Raji (cell line): Measurements from ENCODE around the gene PLEKHF1.

Experiments
- POLR2A ChIP-seq: IDR thresholded peaks from 2 replicates; pipeline ENCODE4 v1.6.1; 2011; ENCODE audit warnings: low read depth, low read length, control low read depth; ENCODE audit not compliant: insufficient read depth

Gene PLEKHF1

DNA sequence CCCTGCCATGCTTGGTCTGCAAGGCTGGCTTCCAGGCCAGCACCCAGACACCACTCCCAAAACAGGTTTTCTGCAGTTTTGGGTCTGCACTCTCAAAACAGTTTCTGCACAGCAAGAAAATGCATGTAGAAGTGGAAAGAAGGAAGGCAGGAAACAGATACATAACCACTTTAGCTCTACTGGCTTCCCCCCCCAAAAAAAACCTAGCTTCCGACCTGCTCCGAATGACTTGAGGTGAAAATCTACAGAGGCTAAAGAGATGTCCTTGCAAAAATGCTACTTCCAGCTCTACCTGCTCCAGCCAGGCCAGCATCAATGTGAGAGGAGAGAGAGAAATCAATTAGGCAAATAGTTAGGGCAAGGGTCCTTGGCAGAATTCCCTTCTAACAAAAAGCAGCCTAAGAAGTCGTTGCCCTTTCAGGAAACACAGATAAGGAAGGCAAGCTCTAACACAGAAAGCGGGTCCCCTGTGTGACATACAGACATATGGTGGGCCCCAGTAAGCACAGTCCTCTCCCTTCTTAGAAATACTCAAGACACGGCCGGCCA is 46.4 kb downstream of the PLEKHF1 start:
- TF ChIP-seq POLR2A = no peak

DNA sequence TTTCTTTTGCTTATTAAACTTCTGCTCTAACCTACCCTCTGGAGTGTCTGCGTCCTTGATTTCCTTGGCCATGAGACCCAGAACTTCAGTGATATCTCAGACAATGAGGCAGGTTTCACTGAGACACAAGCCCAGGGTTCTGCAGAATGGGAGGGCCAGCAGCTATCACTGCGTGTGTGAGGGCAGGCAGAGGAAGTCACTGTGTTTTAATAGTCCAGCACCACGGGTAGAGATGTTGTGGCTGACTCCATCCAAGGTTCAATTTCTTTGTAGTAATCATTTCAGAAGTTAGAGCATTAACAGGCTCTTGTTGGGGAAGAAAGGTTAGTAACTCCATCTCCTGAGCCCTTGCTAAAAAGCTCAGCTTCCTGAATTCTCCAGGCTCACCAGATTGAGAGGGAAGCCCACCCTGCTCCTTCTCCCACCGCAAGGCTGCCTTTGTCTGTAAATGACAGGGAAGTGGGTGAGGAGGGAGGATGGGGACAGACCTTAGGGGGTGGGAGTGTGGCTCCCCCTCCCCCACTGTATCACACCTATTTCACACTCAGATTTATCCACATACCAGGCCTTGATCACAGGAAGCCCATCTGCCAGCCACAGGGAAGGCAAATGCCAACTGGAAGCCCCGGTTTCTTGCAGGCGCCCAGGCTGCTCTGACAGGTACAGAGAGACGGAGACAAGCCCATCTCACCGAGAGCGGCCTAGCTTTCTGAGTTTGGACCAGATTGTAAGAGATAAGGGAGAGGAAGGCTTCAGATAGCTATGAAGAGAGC is 47.7 kb downstream of the PLEKHF1 start:
- TF ChIP-seq POLR2A = no peak

DNA sequence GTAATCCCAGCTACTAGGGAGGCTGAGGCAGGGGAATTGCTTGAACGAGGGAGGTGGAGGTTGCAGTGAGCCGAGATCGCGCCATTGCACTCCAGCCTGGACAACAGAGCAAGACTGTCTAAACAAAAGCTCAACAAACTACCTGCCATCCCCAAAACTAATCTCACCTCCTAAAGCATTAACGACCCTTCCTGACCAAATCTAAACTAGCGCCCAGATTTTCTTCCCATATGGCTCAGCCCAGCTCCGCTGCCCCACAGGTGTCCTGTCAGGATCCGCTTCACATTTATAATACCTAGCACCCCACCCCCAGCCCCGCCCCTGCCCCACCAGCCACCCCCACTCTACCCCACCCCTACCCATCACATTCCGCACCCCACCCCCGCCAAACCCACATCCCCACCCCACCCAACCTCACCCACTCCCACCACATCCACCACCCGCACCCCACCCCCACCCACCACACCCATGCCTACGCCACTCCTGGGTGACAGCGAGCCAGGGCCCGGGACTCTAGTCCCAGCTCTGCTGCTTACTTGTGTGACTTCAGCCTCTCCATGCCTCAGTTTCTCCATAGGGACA is 49.2 kb downstream of the PLEKHF1 start:
- TF ChIP-seq POLR2A = no peak

- peak; percentile 67 for TF ChIP-seq POLR2A
Observed at GRCh38 chr19:29714953-29715700, 49.9 kb downstream of the PLEKHF1 start, which contains the start of gene C19orf12. Gene C19orf12, minus strand, starts transcription at chr19:29715261. Its CDS starts 6,848 bp downstream, at chr19:29708413.

- no peak; the same call in 1 of the 2 replicates for TF ChIP-seq POLR2A
Observed at GRCh38 chr19:29715701-29716581, 50.7 kb downstream of the PLEKHF1 start.

DNA sequence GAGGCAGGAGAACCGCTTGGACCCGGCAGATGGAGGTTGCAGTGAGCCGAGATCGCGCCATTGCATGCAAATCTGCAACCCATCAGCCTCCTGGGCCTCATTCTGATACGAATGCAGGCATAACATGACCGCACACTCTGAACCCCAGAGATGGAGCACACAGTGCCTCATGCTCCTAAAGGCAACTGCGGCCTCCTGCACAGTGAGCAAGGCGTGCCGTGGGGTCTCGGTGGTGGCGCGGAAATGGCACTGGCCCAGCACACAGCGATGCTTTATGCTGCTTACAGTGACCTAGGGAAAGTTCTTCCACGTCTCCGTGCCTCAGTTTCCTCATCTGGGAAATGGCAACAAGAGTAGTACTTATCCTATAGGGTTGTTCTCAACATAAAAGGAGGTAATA is 51.8 kb downstream of the PLEKHF1 start:
- peak; percentile 7; the same call in 1 of the 2 replicates for TF ChIP-seq POLR2A

DNA sequence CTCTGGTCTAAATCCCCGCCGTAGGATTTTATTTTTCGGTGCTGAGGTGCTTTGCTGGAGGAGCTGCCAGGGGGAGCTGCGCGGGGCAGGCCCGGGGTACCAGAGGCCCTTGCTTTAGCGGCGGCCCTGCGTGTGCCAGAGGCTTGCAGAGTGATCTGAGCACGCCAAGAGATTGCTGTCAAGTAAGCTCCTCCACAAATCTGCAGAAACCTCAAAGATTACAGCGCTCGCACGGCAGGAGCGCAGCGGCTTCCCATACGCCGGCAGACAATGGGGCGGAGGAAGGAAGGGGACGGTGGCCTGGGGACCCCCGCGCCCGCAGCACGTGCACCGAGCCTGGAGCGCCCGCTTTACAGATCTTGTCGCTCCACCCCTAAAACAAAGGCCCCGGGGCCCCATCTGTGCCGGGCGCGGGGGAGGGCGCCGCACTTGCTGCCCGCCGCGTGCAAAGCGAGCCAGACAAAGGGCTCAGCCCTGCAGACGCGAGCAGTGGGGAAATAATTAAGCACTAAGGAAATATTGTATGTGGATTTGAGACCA is 58.9 kb downstream of the PLEKHF1 start:
- TF ChIP-seq POLR2A = no peak

GRCh38 chr19:29724746-29725145 is 59.5 kb downstream of the PLEKHF1 start:
- TF ChIP-seq POLR2A = no peak
